Lung (tissue), 12 donors: ENCODE measurements around the gene CHST11. TPM values are rescaled to one million over a fixed set of nuclear protein-coding genes. Genes with fewer than 3 reads are reported as not detected.

Source experiments
- ATAC-seq: fragments of 200-7000 bp; cut with Tn5 transposase; one replicate; pipeline ENCODE4 v1.9.1; 2020; ENCODE audit warnings: moderate number of reproducible peaks; ENCODE audit not compliant: insufficient read depth, low FRiP score
- DNase-seq, 3 donors: peaks; one replicate each; pipeline ENCODE4 v3.0.0-alpha.2; 2013 to 2017
- H3K27ac ChIP-seq, 2 donors: one replicate each; pipeline ENCODE4 v1.5.1; 2013; ENCODE audit warnings: mild to moderate bottlenecking in 2 of 2, moderate library complexity in 2 of 2, control low read depth in 1 of 2, inconsistent platforms in 1 of 2, low read depth in 1 of 2, low read length in 1 of 2
- H3K27me3 ChIP-seq, 3 donors: one replicate each; pipeline ENCODE4 v1.5.1; 2013; ENCODE audit warnings: low read length in 2 of 3; ENCODE audit not compliant: control insufficient read depth in 3 of 3, insufficient read depth in 3 of 3
- H3K36me3 ChIP-seq, 4 donors: one replicate each; pipeline ENCODE4 v1.5.1; 2013; ENCODE audit warnings: low read length in 4 of 4, mild to moderate bottlenecking in 1 of 4, moderate library complexity in 1 of 4; ENCODE audit not compliant: control insufficient read depth in 4 of 4, insufficient read depth in 4 of 4
- H3K4me1 ChIP-seq, 5 donors: one replicate each; pipeline ENCODE4 v1.5.1; 2013; ENCODE audit warnings: low read length in 5 of 5, mild to moderate bottlenecking in 2 of 5, moderate library complexity in 1 of 5; ENCODE audit not compliant: control insufficient read depth in 5 of 5, insufficient read depth in 5 of 5
- H3K4me3 ChIP-seq: one replicate; pipeline ENCODE4 v1.5.1; 2013; ENCODE audit warnings: mild to moderate bottlenecking, control low read depth, moderate library complexity
- H3K9ac ChIP-seq, 2 donors: one replicate each; pipeline ENCODE4 v1.5.1; 2013; ENCODE audit warnings: low read length in 2 of 2, control low read depth in 1 of 2; ENCODE audit not compliant: insufficient read depth in 1 of 2
- H3K9me3 ChIP-seq, 4 donors: one replicate each; pipeline ENCODE4 v1.5.1; 2013; ENCODE audit warnings: low read length in 3 of 4, mild to moderate bottlenecking in 1 of 4, moderate library complexity in 1 of 4; ENCODE audit not compliant: control insufficient read depth in 4 of 4, insufficient read depth in 3 of 4
- WGBS, 2 donors: extraction: QIAGEN DNeasy Blood & Tissue Kit; methylation state at CpG; one replicate each; pipeline ENCODE4 v1.1.7; 2013; 5-methylcytosine and 5-hydroxymethylcytosine counted together
- polyA plus RNA-seq, 2 donors: library from polyadenylated mRNA; stranded (reverse); fragments of 200-250 nt; gene quantifications; one replicate each; pipeline ENCODE4 v1.2.1, GENCODE V29; 2013
- total RNA-seq, 2 donors: library from RNA; depleted of rRNA in 1 of 2; stranded (reverse); fragments of >200 nt in 1 of 2; gene quantifications; one replicate each; pipeline ENCODE4 v1.2.1, GENCODE V29; 2014 to 2021
- TF ChIP-seq, protein P1 (sequence below): IDR thresholded peaks from 2 replicates; pipeline ENCODE4 v1.5.1; 2012; ENCODE audit warnings: mild to moderate bottlenecking; ENCODE audit errors: control extremely low read depth, extremely low read depth
- donor health status: control.
- donor health status: control.
- donor health status: Bipolar disorder and iron deficiency.
- donor health status: healthy.
- donor health status: DM: yes; HTN: yes; CAD: no.

The CHST11 gene
- total and polyA plus RNA-seq, 4 donors, result 9.0 to 63.2 (median 27.7) TPM

DNA sequence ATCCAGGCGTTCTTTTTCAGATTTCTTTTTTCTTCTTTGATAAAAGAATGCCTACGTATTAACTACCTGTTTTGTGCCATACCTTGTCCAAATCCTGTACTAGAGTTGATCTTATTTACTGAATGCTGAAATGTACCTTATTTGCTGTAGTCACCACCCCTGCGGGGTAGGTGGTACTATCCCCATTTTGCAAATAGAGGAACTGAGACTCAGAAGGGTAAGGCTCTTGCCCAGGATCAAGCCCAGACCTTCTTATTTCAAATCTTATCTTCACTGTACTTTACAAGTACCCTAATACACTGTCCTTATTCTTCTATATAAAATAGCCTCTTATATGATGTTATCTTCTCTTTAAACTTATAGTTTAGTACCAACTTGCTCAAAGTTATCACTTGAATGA lies 294.8 kb downstream of the CHST11 start:
- Histone ChIP-seq H3K4me3 (no peak overlapping the region), H3K27me3 (no peaks in the 10 kb centered on the region), H3K4me1 (peaks cover 0 to 5% (median 0%) of the 10 kb centered on the region in 5 donors), H3K9ac (no peak overlapping the region), H3K27ac (no peak overlapping the region), H3K36me3 (no peaks in the 10 kb centered on the region), H3K9me3 (peaks cover 0 to 2% (median 0%) of the 10 kb centered on the region in 4 donors)
- DNase-seq, result no peak
- WGBS, 2 donors, result 83 to 86% methylated on average over 3 of the region's 3 CpGs
- no peak for ATAC-seq
- TF ChIP-seq, protein P1, sequence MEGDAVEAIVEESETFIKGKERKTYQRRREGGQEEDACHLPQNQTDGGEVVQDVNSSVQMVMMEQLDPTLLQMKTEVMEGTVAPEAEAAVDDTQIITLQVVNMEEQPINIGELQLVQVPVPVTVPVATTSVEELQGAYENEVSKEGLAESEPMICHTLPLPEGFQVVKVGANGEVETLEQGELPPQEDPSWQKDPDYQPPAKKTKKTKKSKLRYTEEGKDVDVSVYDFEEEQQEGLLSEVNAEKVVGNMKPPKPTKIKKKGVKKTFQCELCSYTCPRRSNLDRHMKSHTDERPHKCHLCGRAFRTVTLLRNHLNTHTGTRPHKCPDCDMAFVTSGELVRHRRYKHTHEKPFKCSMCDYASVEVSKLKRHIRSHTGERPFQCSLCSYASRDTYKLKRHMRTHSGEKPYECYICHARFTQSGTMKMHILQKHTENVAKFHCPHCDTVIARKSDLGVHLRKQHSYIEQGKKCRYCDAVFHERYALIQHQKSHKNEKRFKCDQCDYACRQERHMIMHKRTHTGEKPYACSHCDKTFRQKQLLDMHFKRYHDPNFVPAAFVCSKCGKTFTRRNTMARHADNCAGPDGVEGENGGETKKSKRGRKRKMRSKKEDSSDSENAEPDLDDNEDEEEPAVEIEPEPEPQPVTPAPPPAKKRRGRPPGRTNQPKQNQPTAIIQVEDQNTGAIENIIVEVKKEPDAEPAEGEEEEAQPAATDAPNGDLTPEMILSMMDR, result no peak

DNA sequence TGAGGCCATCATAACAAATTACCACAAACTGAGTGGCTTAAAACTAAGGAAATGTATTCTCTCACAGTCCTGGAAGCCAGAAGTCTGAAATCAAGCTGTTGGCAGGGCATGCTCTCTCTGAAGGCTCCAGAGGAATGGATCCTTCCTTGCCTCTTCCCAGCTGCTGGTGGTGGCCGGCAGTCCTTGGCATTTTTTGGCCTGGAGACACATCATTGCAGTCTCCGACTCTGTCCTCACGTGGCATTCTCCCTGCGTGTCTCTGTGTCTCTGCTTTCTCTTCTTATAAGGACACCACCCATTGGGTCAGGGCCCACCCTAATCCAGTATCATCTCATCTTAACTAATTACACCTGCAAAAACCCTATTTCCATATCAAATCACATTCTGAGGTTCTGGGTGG lies 295.3 kb downstream of the CHST11 start:
- no peak overlapping the region for H3K27ac ChIP-seq
- H3K36me3 ChIP-seq, result peaks cover 0 to 3% (median 0%) of the 10 kb centered on the region in 4 donors
- ATAC-seq (no peak), DNase-seq (no peak)
- H3K27me3 ChIP-seq, result no peaks in the 10 kb centered on the region
- no peak overlapping the region for H3K9ac ChIP-seq
- WGBS, 2 donors, result 97 to 100% methylated on average over 4 of the region's 4 CpGs
- peaks cover 0 to 5% (median 0%) of the 10 kb centered on the region in 5 donors for H3K4me1 ChIP-seq
- H3K9me3 ChIP-seq, result peaks cover 0 to 2% (median 0%) of the 10 kb centered on the region in 4 donors
- no peak overlapping the region for H3K4me3 ChIP-seq
- TF ChIP-seq, protein P1, result no peak

DNA sequence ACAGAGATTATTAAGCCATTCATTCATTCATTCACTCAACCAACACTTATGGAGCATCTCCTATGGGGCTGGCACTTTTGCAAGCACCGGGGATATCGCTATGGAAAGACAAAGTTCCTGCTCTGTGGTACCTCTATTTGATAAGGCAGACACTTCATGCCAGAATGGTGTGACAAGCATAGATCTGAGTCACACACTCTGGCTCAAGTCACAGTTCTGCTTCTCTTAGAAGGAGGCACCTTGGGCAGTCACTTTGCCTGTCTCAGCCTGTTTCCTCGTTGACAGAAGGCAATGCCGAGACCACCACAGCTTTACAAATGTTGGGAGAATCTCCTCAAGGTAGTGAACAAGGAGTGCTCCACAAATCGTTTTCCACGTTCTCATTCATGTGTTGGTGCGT lies 296.1 kb downstream of the CHST11 start:
- DNase-seq (no peak), ATAC-seq (no peak)
- TF ChIP-seq, protein P1, result no peak
- 92 to 94% methylated on average over 7 of the region's 7 CpGs for WGBS, 2 donors
- H3K4me1 ChIP-seq, result peaks cover 0 to 5% (median 0%) of the 10 kb centered on the region in 5 donors
- H3K9ac ChIP-seq, result no peak overlapping the region
- no peak overlapping the region for H3K4me3 ChIP-seq
- no peak overlapping the region for H3K27ac ChIP-seq
- H3K9me3 ChIP-seq, result peaks cover 0 to 2% (median 0%) of the 10 kb centered on the region in 4 donors
- H3K27me3 ChIP-seq, result no peaks in the 10 kb centered on the region
- H3K36me3 ChIP-seq, result peaks cover 0 to 9% (median 0%) of the 10 kb centered on the region in 4 donors

DNA sequence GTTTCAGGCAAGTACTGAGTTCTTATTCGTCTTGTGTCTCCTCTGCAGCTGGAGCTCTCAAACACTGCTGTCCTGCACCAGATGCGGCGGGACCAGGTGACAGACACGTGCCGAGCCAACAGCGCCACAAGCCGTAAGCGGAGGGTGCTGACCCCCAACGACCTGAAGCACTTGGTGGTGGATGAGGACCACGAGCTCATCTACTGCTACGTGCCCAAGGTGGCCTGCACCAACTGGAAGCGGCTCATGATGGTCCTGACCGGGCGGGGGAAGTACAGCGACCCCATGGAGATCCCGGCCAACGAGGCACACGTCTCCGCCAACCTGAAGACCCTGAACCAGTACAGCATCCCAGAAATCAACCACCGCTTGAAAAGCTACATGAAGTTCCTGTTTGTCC lies 300.2 kb downstream of the CHST11 start:
- 97% methylated on average over 20 of the region's 20 CpGs for WGBS, 2 donors
- H3K36me3 ChIP-seq, result peaks cover 0 to 13% (median 0%) of the 10 kb centered on the region in 4 donors
- no peak overlapping the region for H3K27ac ChIP-seq
- no peak overlapping the region for H3K4me3 ChIP-seq
- no peaks in the 10 kb centered on the region for H3K27me3 ChIP-seq
- H3K9me3 ChIP-seq, result peaks cover 0 to 2% (median 0%) of the 10 kb centered on the region in 4 donors
- TF ChIP-seq, protein P1, result no peak
- H3K4me1 ChIP-seq, result no peaks in the 10 kb centered on the region
- DNase-seq (no peak), ATAC-seq (no peak)
- H3K9ac ChIP-seq, result no peak overlapping the region
